22Rv1 (cell line): ENCODE measurements around the gene CNGB1.

Experiments
- H3K27ac ChIP-seq: fragments of 450-650 bp; 2 replicates; pipeline ENCODE4 v1.5.1; 2017
- CTCF ChIP-seq: fragments of 450-650 bp; IDR thresholded peaks from 2 replicates; pipeline ENCODE4 v1.5.1; 2017; ENCODE audit warnings: mild to moderate bottlenecking
- ZFX ChIP-seq: fragments of 450-650 bp; IDR thresholded peaks from 2 replicates; pipeline ENCODE4 v1.6.1; 2017; ENCODE audit warnings: antibody characterized with exemption, borderline replicate concordance

CNGB1 gene

GRCh38 chr16:57957673-57958392, 13.1 kb downstream of the CNGB1 start:
- TF ChIP-seq ZFX (no peak), CTCF (no peak)
- no peak overlapping the region for H3K27ac ChIP-seq

DNA sequence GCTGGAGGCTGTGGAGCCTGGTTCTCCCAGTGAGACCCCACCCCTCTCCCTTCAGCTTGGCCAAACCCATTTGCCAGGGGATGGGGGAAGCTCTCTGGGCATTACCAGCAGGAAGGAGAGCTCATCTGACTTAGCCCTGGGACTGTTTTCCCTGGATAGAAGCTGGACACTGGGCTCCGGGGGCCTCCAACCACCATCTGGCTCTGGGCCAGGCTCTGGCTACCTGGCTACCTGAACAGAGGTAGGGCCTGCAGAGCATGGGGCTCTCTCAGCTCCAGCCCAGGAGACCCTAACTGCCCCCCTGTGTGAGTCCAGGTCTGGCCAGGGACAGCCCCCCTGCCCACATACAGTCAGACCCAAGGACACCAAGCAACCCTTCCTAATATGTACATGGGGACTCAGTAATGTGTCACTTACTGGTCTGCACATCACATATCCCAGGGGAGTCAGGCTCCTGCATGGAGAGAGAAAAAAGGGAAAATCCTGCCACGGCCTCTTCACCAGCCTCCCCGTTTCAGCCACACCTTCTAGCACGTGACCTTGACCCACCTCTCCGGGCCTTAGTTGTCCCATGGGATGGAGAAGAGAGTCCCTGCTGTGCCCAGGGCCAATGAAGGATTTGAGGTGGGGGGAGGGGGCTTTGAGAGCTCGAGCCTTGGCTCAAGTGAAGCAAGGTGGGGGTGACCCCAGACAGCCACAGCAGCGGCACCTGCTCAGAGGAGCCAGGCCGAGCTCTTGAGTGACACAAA, 13.8 kb downstream of the CNGB1 start:
- no peak for TF ChIP-seq ZFX
- no peak for TF ChIP-seq CTCF
- no peak overlapping the region for H3K27ac ChIP-seq

DNA sequence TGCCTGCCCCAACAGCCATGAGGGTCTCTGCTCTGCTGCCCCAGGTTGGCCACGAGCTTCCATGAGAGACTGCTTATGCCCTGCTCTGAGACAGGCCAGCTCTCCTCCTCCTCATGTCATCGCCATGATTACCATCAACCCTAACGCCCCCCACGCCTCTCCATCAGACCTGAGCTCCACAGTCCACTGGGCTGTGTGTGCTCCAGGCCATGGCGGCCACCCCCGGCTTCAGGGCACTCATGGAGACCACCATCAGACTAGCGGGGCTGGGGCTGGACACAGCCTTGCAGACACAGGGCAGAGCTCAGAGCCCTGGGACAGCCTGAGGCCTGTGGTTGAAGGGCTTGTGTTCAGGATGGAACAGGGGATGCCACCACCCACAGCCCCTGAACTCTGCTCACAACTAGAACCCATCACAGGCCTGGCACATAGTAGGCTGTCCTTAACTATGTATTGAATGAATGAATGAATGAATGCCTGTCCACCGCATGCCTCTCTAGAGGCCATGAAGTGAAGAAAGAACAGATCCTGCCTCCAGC, 14.6 kb downstream of the CNGB1 start:
- H3K27ac ChIP-seq: no peak overlapping the region
- TF ChIP-seq CTCF (no peak), ZFX (no peak)

GRCh38 chr16:57955572-57956188, 15.2 kb downstream of the CNGB1 start:
- TF ChIP-seq ZFX: no peak
- TF ChIP-seq CTCF: peak; percentile 23
- no peak overlapping the region for H3K27ac ChIP-seq

DNA sequence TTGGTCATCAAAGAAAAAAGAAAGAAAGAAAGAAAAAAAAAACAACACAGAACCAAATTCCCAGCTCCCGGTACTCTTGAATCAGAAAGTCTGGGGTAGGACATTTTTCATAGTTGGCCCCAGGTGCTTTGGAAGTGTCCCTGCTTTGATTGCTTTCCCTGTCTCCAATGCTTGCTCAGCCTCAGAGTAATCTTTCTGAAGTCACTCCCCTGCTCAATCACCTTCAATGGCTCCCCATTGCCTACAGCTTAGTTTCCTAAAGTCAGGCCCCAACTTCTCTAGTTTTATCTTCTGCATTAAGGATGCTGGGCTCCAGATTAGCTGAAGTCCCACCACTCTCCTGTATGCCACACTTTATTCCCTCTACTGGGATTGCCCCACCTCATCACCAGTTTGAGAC, 17.1 kb downstream of the CNGB1 start:
- no peak overlapping the region for H3K27ac ChIP-seq
- no peak for TF ChIP-seq ZFX
- TF ChIP-seq CTCF: no peak

DNA sequence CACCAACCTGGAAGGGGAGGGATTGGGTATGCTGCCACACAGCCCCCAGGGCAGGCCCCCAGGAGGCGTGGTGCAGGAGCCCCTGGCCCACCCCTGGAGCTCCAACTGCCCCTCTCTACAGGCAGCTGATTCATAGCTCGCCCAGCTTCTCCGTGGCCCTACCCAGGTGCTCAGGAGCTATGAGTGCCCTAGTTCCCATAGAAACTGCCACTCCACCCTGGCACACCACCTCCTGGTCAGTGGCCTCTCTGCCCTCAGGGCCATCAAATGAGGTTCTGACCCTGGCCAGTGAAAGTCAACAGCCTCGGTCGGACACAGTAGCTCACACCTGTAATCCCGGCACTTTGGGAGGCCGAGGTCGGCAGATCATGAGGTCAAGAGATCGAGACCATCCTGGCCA, 18.0 kb downstream of the CNGB1 start:
- H3K27ac ChIP-seq: no peak overlapping the region
- no peak for TF ChIP-seq CTCF
- TF ChIP-seq ZFX: no peak
